Measurements from ENCODE around the gene BRSK2.

GRCh38 chr11:1392111-1392510, 2.4 kb downstream of the BRSK2 start:
- TF ChIP-seq CTCF (tag by site-specific recombination; IDR thresholded peaks at IDR 0.05) (no peak), ZNF211 (tag by site-specific recombination; IDR thresholded peaks at IDR 0.05; ENCODE audit: low read depth) (no peak), BCL11B (tag by site-specific recombination; IDR thresholded peaks at IDR 0.05; ENCODE audit: low read depth) (no peak), ATF2 (tag by site-specific recombination; IDR thresholded peaks at IDR 0.05; ENCODE audit: low read depth) (no peak), ZNF174 (tag by site-specific recombination; IDR thresholded peaks at IDR 0.05) (no peak), ZNF274 (IDR thresholded peaks at IDR 0.05; ENCODE audit: low read length) (no peak), ZNF274 (tag by site-specific recombination; IDR thresholded peaks at IDR 0.05; ENCODE audit: borderline replicate concordance) (no peak), ZNF544 (tag by site-specific recombination; IDR thresholded peaks at IDR 0.05) (no peak), AEBP2 (tag by site-specific recombination; IDR thresholded peaks at IDR 0.05; ENCODE audit: borderline replicate concordance) (no peak), ZNF747 (tag by site-specific recombination; IDR thresholded peaks at IDR 0.05) (no peak), ZNF335 (tag by site-specific recombination; conservative IDR thresholded peaks at IDR 0.05) (no peak)

Measured in HEK293 (cell line).